Heart left ventricle (tissue), 16 donors: ENCODE results near the gene ALOX5AP. TPM values are rescaled to one million over a fixed set of nuclear protein-coding genes. Genes with fewer than 3 reads are reported as not detected.

ENCODE experiments used
- ATAC-seq, 4 donors: fragments of 200-7000 bp; cut with Tn5 transposase; one replicate each; pipeline ENCODE4 v1.9.1; 2020 to 2022; ENCODE audit warnings: moderate library complexity in 4 of 4, mild to moderate bottlenecking in 3 of 4, moderate number of reproducible peaks in 1 of 4
- DNase-seq, 5 donors: peaks; one replicate each; pipeline ENCODE4 v3.0.0-alpha.2; 2020
- H3K27ac ChIP-seq, 12 donors: fragments of 200-600 bp; sonication (generic) in 4 of 12; one replicate each; pipeline versions ENCODE4 v1.5.0 to v1.8.0; 2016 to 2022; ENCODE audit warnings: mild to moderate bottlenecking in 2 of 12
- H3K27me3 ChIP-seq, 9 donors: fragments of 200-600 bp; sonication (generic) in 2 of 9; one replicate each; pipeline versions ENCODE4 v1.5.1 to v1.8.0; 2016 to 2022; ENCODE audit warnings: mild to moderate bottlenecking in 3 of 9
- H3K36me3 ChIP-seq, 9 donors: fragments of 200-600 bp; sonication (generic) in 2 of 9; one replicate each; pipeline versions ENCODE4 v1.5.0 to v1.8.0; 2018 to 2022; ENCODE audit warnings: mild to moderate bottlenecking in 2 of 9
- H3K4me1 ChIP-seq, 12 donors: fragments of 200-600 bp; sonication (generic) in 4 of 12; one replicate each; pipeline versions ENCODE4 v1.5.0 to v1.8.0; 2016 to 2022; ENCODE audit warnings: mild to moderate bottlenecking in 3 of 12
- H3K4me3 ChIP-seq, 12 donors: fragments of 200-600 bp; sonication (generic) in 4 of 12; one replicate each; pipeline versions ENCODE4 v1.5.0 to v1.8.0; 2017 to 2022; ENCODE audit warnings: mild to moderate bottlenecking in 9 of 12, moderate library complexity in 4 of 12
- H3K9me3 ChIP-seq, 12 donors: fragments of 200-600 bp; sonication (generic) in 4 of 12; one replicate each; pipeline versions ENCODE4 v1.5.0 to v1.8.0; 2016 to 2022; ENCODE audit warnings: mild to moderate bottlenecking in 1 of 12
- POLR2A ChIP-seq, 2 donors: fragments of 450-650 bp; IDR thresholded peaks; one replicate each; pipeline ENCODE4 v1.6.1; 2017; ENCODE audit warnings: antibody characterized with exemption in 2 of 2, mild to moderate bottlenecking in 2 of 2, moderate library complexity in 2 of 2
- WGBS, 4 donors: extraction: QIAGEN DNeasy Blood & Tissue Kit in 2 of 4; methylation state at CpG; one replicate each; pipeline versions ENCODE4 v1.1.5 to v1.1.7; 2013 to 2018; 5-methylcytosine and 5-hydroxymethylcytosine counted together
- intact Hi-C, 10 donors: fragments of 100-400 bp; cut with DNase I; formaldehyde crosslinking; loops; one replicate each; pipeline versions ENCODE4 v1.11.1 to v1.14.2; 2022
- long read RNA-seq, 3 donors: library from polyadenylated mRNA; unstranded; transcript quantifications; one replicate each; pipeline ENCODE4 v2.0.0, GENCODE V29; 2020 to 2021
- polyA plus RNA-seq, 2 donors: library from polyadenylated mRNA; stranded (reverse); fragments of 200-250 nt; gene quantifications; one replicate each; pipeline ENCODE4 v1.2.3, GENCODE V29; 2013
- total RNA-seq, 9 donors: library from RNA; depleted of rRNA in 2 of 9; stranded (reverse); fragments of >200 nt in 2 of 9; fragmentation: NEBNext Ultra II Directional in 3 of 9; extraction: Animal tissue kit (Norgen Biotek cat#: 25700) in 3 of 9; gene quantifications; one replicate each; pipeline versions ENCODE4 v1.1.0 to v1.2.4, GENCODE V29; 2016 to 2023
- TF ChIP-seq, protein P1 (sequence below), 12 donors: fragments of 200-600 bp; sonication (generic) in 4 of 12; IDR thresholded peaks; one replicate each; pipeline versions ENCODE4 v1.5.0 to v1.8.0; 2018 to 2022; ENCODE audit warnings: antibody characterized with exemption in 12 of 12, mild to moderate bottlenecking in 5 of 12
- donor health status: ischemic (EF 13 %, LVEDD 7.1; RV severe dilation, severe dysfunction).
- donor health status: healthy with polysubstance abuse.
- donor health status: DM: no; HTN: yes; CAD: no.
- donor health status: DM: no; HTN: no; CAD: no.
- donor health status: ischemic (EF 25% LVEDD 6.9; RV normal size, moderate dysfunction).
- donor health status: ischemic (EF 25% LVEDD 5.7; RV mildly dilated, moderate dysfunction).
- donor health status: healthy.
- donor health status: DM: yes; HTN: yes; CAD: no.
- donor health status: ischemic (EF 35%, LVEDD 5.7; RV mildly dilated, moderate dysfunction).
- donor health status: nonischemic (EF 11% LVEDD 7.7; RV severe dilation, severe dysfunction).
- donor health status: DM: yes; HTN: yes; CAD: no.
- donor health status: PGD.
- donor health status: ischemic (EF 29% LVEDD 5.4; RV normal size, mild dysfunction).
- donor health status: nonischemic (EF 23%, LVEDD 6.1; RV moderate dilation, normal function).

Gene ALOX5AP
- 10 to 100 TPM in 4 of 9 donors, 1 to 10 TPM in 5; 2.4 to 24.3 (median 8.8) TPM for total RNA-seq
- 10 to 100 TPM in 1 of 2 donors, under 1 TPM in 1; 0.88 to 15.1 TPM for polyA plus RNA-seq
- long read RNA-seq, donor 1, partial matches to known transcripts, result 0 of 4 reads
- long read RNA-seq, donor 1, other reads (novel, unspliced or antisense), result 0 of 4 reads
- long read RNA-seq, donor 2, partial matches to known transcripts, result 1 of 1 reads
- long read RNA-seq, donor 2, other reads (novel, unspliced or antisense), result 0 of 1 reads
- long read RNA-seq, donor 3, partial matches to known transcripts, result 1 of 3 reads
- long read RNA-seq, donor 3, other reads (novel, unspliced or antisense), result 0 of 3 reads

DNA sequence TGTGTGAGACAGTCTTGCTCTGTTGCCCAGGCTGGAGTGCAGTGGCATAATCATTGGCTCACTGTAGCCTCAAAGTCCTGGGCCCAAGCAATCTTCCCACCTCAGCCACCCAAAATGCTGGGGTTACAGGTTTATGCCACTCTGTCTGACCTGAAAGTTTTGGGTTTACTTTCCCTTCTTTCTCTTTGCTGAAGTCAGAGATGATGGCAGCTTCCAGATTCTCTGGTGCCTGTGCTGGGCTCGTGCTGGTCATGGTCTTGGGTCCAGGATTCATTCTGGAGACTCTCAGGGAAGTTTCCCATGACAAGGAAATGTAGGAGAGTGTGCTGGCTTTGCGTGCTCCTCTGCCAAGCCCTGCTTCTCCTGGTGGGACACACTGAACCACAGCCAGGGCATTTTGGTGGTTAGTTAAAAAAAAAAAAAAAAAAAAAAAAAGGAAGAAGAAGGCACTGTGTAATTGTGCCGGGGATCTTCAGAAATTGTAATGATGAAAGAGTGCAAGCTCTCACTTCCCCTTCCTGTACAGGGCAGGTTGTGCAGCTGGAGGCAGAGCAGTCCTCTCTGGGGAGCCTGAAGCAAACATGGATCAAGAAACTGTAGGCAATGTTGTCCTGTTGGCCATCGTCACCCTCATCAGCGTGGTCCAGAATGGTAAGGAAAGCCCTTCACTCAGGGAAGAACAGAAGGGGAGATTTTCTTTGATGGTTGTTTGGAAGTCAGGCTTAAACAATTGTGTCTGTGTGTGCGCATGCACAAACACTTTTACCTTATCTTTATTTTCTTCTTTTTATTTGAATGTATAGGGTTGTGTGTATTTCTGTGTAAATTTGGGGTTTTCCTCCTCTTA is at the start of gene ALOX5AP:
TSS of gene ALOX5AP (plus strand) at position 519 of the 847 bp plus-strand sequence. CDS start at position 582, 63 bp downstream.
- peak within 1 kb of the TSS in 7 of 12 donors; percentile 9 to 54 (median 28) for H3K4me3 ChIP-seq
- 71 to 85% (median 81%) methylated on average over 6 of the region's 6 CpGs for WGBS, 4 donors
- no peaks in the 10 kb centered on the region for H3K36me3 ChIP-seq
- H3K9me3 ChIP-seq, result no peaks in the 10 kb centered on the region
- intact Hi-C loops, result no loop called here
- peaks cover 0 to 62% (median 0%) of the 10 kb centered on the region in 12 donors for H3K4me1 ChIP-seq
- H3K27ac ChIP-seq, result peak within 1 kb of the TSS in 1 of 12 donors; percentile 81
- DNase-seq (no peak), ATAC-seq (peak; percentile 52 to 75 (median 68))
- TF ChIP-seq POLR2A (IDR thresholded peaks at IDR 0.05), result no peak
- TF ChIP-seq, protein P1, sequence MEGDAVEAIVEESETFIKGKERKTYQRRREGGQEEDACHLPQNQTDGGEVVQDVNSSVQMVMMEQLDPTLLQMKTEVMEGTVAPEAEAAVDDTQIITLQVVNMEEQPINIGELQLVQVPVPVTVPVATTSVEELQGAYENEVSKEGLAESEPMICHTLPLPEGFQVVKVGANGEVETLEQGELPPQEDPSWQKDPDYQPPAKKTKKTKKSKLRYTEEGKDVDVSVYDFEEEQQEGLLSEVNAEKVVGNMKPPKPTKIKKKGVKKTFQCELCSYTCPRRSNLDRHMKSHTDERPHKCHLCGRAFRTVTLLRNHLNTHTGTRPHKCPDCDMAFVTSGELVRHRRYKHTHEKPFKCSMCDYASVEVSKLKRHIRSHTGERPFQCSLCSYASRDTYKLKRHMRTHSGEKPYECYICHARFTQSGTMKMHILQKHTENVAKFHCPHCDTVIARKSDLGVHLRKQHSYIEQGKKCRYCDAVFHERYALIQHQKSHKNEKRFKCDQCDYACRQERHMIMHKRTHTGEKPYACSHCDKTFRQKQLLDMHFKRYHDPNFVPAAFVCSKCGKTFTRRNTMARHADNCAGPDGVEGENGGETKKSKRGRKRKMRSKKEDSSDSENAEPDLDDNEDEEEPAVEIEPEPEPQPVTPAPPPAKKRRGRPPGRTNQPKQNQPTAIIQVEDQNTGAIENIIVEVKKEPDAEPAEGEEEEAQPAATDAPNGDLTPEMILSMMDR (IDR thresholded peaks at IDR 0.05), result no peak
- H3K27me3 ChIP-seq, result peaks cover 0 to 8% (median 0%) of the 10 kb centered on the region in 9 donors

DNA sequence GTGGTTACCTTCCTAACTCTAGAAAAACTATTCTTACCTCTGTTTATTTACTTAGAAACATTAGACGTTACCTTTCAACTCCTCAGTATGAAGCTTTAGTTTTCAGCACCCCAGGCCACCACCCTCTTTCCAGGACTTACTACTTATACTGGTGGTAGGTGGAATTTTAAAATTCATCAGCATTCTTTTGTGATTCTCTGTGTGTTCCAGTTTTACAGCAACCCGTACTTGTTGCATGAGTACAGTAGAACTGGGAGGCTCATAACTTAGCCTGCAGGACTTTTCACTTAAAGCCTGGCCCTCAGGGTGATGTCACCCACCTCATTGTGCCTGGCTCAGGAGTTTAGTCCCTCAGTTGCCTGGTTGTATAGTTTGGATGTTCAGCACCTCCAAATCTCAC is 49.4 kb upstream of the ALOX5AP start:
- intact Hi-C loops, result loop anchor here in 2 of 10 donors (10.0 kb wide), 3 partner anchors 61 to 359 kb away; no protein-coding TSS in a partner anchor
- Histone ChIP-seq H3K4me3 (no peak overlapping the region), H3K4me1 (peaks cover 0 to 26% (median 4%) of the 10 kb centered on the region in 12 donors), H3K27me3 (no peaks in the 10 kb centered on the region), H3K9me3 (peaks cover 0 to 13% (median 0%) of the 10 kb centered on the region in 12 donors), H3K36me3 (no peaks in the 10 kb centered on the region), H3K27ac (no peak overlapping the region)
- TF ChIP-seq, protein P1 (IDR thresholded peaks at IDR 0.05), result no peak
- TF ChIP-seq POLR2A (IDR thresholded peaks at IDR 0.05), result no peak
- no peak for DNase-seq
- ATAC-seq, result no peak
- WGBS, 4 donors, result 92 to 95% (median 93%) methylated on average over 2 of the region's 2 CpGs

DNA sequence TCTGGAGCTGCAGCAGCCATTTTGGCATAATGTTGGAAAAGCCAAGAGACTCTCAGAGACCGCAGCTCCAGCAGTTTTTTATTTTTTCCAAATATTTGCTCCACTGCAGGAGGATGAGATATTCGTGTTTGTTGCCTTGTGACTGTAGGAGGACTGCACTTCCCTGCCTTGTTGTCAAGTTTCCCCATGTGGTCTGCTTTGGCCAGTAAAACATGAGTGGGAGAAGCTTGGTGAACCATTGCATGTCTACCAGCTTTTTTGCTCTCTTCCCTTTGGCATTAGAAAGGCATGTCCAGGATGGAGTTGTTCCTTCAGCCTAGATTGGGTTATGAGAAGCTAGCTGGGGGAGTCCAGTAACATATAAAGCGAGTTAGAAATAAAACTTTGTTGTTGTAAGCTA is 47.7 kb upstream of the ALOX5AP start:
- H3K4me3 ChIP-seq, result no peak overlapping the region
- DNase-seq (no peak), ATAC-seq (no peak)
- WGBS, 4 donors, result 77 to 89% (median 84%) methylated on average over 3 of the region's 3 CpGs
- peaks cover 0 to 13% (median 0%) of the 10 kb centered on the region in 12 donors for H3K9me3 ChIP-seq
- peaks cover 0 to 15% (median 4%) of the 10 kb centered on the region in 12 donors for H3K4me1 ChIP-seq
- intact Hi-C loops, result loop anchor here in 2 of 10 donors (10.0 kb wide), 3 partner anchors 63 to 357 kb away; no protein-coding TSS in a partner anchor
- TF ChIP-seq POLR2A (IDR thresholded peaks at IDR 0.05), result no peak
- TF ChIP-seq, protein P1 (IDR thresholded peaks at IDR 0.05), result no peak
- no peaks in the 10 kb centered on the region for H3K36me3 ChIP-seq
- no peaks in the 10 kb centered on the region for H3K27me3 ChIP-seq
- no peak overlapping the region for H3K27ac ChIP-seq
